SK-N-SH treated with all-trans-retinoic acid at 6 μM for 48 hours (cell line): ENCODE measurements around the gene TMEM201.

Source experiments
- CSDC2 ChIP-seq: fragments of 250-450 bp; sonication (Bioruptor Pico); IDR thresholded peaks from 2 replicates; pipeline ENCODE4 v1.5.0; 2020; ENCODE audit warnings: mild to moderate bottlenecking, moderate library complexity
- CSRNP3 ChIP-seq: fragments of 250-450 bp; sonication (Bioruptor Pico); IDR thresholded peaks from 2 replicates; pipeline ENCODE4 v1.5.1; 2021; ENCODE audit warnings: mild to moderate bottlenecking, moderate library complexity
- GLIS3 ChIP-seq: fragments of 250-450 bp; sonication (Bioruptor Pico); IDR thresholded peaks from 2 replicates; pipeline ENCODE4 v1.5.0; 2020; ENCODE audit warnings: mild to moderate bottlenecking, moderate library complexity
- ISL1 ChIP-seq: fragments of 250-450 bp; sonication (Bioruptor Pico); IDR thresholded peaks from 2 replicates; pipeline ENCODE4 v2.1.2; 2022; ENCODE audit warnings: mild to moderate bottlenecking, moderate library complexity
- OSR1 ChIP-seq: fragments of 250-450 bp; sonication (Bioruptor Pico); IDR thresholded peaks from 2 replicates; pipeline ENCODE4 v1.8.0; 2022; ENCODE audit warnings: moderate library complexity, mild to moderate bottlenecking, inconsistent platforms
- PATZ1 ChIP-seq: fragments of 250-450 bp; sonication (Bioruptor Pico); IDR thresholded peaks from 2 replicates; pipeline ENCODE4 v1.8.0; 2020; ENCODE audit warnings: mild to moderate bottlenecking, moderate library complexity, borderline replicate concordance
- POU6F1 ChIP-seq: fragments of 250-450 bp; sonication (Bioruptor Pico); IDR thresholded peaks from 2 replicates; pipeline ENCODE4 v1.8.0; 2021; ENCODE audit warnings: low read depth, mild to moderate bottlenecking, moderate library complexity, borderline replicate concordance
- RARB ChIP-seq: fragments of 250-450 bp; sonication (Bioruptor Pico); IDR thresholded peaks from 2 replicates; pipeline ENCODE4 v1.8.0; 2021; ENCODE audit warnings: mild to moderate bottlenecking, moderate library complexity
- SNAI2 ChIP-seq: fragments of 250-450 bp; sonication (Bioruptor Pico); IDR thresholded peaks from 2 replicates; pipeline ENCODE4 v1.5.0; 2020; ENCODE audit warnings: mild to moderate bottlenecking, moderate library complexity
- TSHZ2 ChIP-seq: fragments of 250-450 bp; sonication (Bioruptor Pico); IDR thresholded peaks from 2 replicates; pipeline ENCODE4 v1.5.0; 2020; ENCODE audit warnings: mild to moderate bottlenecking, moderate library complexity
- ZNF70 ChIP-seq: fragments of 450-650 bp; formaldehyde crosslinking; IDR thresholded peaks from 2 replicates; pipeline ENCODE4 v1.5.0; 2020; ENCODE audit warnings: mild to moderate bottlenecking, moderate library complexity

GRCh38 chr1:9621032-9621431 lies 32.3 kb downstream of the TMEM201 start:
- TF ChIP-seq TSHZ2 (no peak), SNAI2 (CRISPR knock-in tag) (no peak), ISL1 (CRISPR knock-in tag) (no peak), OSR1 (no peak), CSDC2 (CRISPR knock-in tag) (no peak), GLIS3 (CRISPR knock-in tag) (no peak), CSRNP3 (CRISPR knock-in tag) (no peak), POU6F1 (CRISPR knock-in tag) (no peak), PATZ1 (CRISPR knock-in tag) (no peak), ZNF70 (CRISPR knock-in tag) (no peak), RARB (CRISPR knock-in tag) (no peak)
